DMS114 treated with DMSO at 0.1 percent for 48 hours (cell line): Measurements from ENCODE around the gene SPRYD3.
"Not testable (repeated sequence)": the region's sequence is repeated elsewhere in the genome, so short reads cannot be mapped to it uniquely, and the experiment has no call there.

Experiments
- DNase-seq: peaks from one replicate; lab custom pipeline; 2025; ENCODE audit not compliant: unreplicated experiment; lab: John Stamatoyannopoulos, UW

SPRYD3 gene

DNA sequence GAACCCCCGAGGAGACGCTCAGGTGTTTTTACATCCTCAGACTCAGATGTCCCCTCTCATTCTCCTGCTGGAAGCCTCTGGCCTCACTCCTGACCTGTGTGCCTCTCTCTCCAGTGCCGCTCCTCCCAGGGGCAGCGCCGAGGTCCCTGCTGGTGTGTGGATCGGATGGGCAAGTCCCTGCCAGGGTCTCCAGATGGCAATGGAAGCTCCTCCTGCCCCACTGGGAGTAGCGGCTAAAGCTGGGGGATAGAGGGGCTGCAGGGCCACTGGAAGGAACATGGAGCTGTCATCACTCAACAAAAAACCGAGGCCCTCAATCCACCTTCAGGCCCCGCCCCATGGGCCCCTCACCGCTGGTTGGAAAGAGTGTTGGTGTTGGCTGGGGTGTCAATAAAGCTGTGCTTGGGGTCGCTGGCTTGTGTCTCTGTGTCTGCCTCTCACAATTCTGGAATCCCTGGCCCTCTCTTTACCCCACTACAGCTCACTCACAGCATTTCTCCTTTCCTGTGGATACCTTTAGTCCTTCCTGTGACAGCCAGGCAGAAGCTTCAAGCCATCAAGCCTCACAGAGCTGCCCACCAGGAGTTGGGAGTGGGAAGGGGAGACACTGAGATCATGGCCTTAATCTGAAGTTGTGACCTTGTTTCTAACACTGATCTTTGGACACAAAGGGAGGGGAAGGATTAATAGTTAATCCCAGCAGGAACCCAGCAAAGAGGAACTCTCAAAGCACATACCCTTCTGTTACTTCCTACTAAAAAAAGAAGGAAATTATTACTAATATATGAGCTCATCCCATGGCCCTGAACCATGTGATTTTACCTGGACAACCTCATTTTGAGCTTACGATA is 23.0 kb upstream of the SPRYD3 start:
- DNase-seq: no peak

DNA sequence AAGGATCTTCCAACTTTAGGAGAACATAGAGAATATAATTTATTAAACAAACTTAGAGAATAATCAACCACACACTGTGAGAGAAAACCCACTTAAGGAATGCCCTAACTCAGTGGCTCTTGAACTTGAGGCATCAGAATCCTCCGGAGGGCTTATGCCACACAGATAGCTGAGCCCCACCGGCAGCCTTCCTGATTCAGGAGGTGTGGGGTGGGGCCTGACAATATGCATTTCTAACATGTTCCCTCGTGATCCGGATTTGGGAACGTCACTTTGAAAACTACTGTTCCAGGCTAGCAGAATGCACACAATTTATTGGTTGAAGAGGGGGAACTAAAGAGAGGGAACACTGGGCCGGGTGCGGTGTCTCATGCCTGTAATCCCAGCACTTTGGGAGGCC is 22.1 kb upstream of the SPRYD3 start:
- no peak for DNase-seq

DNA sequence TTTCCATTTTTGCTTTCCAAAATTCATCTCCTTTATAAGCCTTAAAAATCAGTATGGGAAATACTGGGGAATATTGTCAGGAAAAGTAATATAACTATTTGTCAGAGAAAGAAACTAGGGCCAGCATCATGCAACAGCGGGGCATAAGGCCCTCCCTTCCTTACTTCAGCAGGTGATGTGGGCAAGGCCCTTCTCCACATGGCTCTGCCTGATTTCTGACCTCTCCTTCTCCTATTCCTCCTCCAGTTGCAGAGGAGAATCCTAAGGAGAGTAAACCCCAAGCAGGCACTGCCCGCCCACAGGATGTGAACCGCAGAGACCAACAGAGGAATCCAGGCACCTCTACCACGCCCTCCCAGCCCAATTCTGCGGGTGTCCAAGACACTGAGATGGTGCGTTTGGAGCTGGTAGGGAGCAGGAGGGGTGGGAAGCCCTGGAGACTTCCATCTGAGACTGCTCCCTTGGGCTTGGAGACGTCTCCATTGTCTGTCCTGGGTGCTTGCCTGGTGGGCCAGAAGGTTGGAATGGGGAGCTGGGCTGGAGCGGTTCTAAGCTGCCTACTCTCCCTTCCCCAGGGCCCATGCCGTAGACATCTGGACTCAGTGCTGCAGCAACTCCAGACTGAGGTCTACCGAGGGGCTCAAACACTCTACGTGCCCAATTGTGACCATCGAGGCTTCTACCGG is 21.4 kb upstream of the SPRYD3 start:
- DNase-seq: no peak

DNA sequence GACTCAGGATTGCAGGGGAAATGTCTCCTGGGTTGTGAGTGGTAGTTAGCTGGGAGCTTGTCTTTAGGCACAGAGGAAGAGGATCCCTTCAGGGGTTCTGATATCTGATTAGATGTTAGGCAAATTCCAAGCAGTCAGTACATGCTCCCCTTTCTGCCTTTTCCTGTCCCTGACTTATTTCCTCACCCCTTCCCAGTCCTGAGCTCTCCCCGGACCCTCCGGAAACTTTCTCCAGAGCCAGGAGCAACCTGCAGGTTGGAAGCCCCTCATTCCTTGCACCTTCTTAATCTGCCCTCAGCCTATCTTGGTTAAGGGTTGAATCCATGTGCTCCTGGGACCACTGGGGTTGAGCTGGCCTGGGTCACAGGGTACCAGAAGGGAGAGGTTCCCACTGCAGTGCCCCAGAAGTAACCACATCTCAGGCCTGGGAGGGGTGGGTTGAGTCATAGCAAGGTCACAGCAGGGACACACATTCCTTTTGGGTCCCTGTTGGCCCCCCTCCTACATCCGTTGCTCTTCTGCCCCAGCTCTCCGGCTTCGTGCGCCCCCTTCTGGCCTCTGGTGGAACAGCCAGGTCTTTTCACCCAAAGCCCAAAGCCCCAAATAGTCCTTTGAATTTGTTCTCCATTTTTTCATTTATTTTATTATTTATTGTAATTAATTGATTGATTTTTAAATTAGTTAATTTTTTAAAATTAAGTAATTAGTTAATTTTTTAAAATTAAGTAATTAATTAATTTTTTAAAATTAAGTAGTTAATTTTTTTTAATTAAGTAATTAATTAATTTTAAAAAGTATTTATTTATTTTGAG is 20.1 kb upstream of the SPRYD3 start:
- DNase-seq: peak; percentile 51

DNA sequence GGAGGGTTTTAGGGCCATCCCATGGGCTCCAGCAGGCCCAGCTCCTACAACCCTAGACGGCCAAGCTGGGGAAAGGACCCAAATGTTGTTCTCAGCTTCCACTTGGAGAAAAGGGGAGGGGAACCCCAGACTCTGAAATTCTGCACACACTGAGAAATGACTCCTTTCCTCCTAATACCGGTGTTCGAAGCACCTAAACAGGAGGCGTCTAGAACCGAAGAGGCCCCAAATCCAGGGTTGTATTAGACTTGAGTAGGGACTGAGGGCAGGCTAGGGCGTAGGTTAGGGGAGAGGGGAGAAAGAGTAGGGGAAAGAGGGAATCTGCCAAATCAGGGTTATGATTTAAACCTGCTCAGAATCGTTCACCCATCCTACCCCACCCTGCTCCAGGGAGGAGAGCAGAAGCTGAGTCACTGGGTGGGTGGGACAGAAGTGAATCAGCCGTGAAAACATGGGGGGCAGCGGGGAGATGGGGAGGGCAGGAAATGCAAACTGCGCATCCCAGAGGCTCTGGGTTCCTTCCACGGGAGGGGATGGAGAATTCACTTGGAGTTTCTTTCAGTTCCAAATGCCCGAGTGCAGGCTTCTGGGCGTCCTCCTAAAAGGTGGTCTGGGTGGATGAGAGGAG is 19.3 kb upstream of the SPRYD3 start:
- DNase-seq: no peak

DNA sequence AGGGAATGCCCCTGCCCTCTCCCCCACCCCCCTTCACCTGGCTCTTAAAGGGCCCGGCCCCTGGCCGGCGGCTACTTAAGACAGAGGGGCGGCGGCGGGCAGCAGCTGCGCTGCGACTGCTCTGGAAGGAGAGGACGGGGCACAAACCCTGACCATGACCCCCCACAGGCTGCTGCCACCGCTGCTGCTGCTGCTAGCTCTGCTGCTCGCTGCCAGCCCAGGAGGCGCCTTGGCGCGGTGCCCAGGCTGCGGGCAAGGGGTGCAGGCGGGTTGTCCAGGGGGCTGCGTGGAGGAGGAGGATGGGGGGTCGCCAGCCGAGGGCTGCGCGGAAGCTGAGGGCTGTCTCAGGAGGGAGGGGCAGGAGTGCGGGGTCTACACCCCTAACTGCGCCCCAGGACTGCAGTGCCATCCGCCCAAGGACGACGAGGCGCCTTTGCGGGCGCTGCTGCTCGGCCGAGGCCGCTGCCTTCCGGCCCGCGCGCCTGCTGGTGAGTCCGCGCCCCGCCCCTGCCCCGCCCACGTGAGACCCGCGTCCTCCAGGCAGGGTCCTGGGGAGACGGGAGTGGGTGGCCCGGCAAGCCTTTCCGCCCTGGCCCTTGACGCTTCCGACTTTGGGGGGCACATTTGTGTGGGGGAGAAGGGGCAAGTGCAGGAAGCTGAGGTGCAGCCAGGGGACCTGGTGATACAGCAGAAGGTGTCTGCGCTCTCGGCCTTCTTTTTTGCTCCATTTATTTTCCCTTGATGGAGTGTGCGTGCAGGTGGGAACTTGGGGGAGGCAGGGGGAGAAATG is 18.6 kb upstream of the SPRYD3 start, which contains the start of gene IGFBP6:
Gene IGFBP6 (plus strand): TSS at position 104 of the 790 bp plus-strand sequence. CDS start 51 bp downstream, at position 155.
- DNase-seq: no peak

DNA sequence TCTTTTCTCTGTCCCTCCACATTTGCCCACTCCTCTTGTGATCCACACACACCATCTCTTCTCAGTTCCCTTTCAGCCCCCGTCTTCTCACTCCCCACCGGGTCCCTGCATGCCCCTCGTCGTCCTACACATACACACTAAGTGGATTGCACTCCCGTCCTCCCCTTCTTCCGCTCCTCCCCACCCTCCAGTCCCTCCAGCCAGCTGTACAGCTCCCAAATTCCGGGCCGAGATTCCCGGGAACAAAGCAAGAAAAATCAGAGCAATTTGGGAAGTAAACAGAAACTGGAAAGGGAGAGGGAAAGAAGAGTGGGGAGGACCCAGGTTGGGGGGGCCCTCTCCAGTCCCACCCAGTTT is 18.0 kb upstream of the SPRYD3 start:
- DNase-seq: no peak

DNA sequence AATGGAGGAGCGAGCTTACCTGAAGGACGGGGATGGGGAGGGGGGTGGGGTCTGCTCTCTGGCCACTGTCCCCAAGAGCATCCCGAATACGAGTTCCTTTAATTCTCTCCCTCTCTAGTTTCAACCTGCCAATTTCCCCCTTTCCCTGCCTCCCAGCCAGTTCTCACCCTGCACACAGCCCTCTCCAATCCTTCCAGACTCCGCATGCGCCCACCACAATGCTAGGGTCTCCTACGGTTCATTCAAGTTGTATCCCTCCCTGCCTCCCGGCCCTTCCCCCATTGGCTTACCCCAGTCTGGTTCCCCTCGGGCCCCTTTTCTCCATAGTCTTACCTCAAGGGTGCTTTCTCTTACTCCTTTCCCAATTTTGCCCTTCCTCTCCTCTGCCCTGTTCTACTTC is 17.6 kb upstream of the SPRYD3 start:
- DNase-seq: no peak

DNA sequence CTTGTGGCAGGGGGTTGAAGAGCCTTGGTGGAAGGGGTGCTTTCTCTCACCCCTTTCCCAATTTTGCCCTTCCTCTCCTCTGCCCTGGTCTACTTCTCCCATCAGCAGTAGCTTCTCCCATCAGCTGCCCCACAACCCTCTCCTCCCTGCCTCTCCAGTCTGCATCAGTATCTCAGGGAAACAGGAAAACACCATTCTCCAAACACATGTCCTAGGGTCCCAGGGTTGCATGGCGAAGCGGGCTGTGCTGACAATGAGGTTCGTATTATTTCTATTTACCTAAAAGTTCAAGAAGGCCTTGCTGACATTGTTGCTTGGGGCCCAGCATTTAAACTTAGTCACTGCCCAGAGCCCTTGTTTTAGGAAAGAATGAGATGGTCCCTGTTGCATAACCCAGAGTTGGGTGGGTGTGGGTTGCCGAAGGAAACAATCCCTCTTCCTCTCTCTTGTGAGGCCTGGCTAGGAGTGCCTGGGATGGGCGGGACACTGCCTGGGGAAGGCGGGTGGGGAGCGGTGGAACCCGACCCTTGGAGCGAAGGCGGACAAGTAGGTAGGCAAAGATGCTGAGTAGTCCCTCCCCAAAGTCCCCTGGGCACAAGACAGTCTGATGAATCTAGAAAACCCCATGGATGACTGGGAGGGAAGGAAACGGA is 17.0 kb upstream of the SPRYD3 start:
- no peak for DNase-seq

DNA sequence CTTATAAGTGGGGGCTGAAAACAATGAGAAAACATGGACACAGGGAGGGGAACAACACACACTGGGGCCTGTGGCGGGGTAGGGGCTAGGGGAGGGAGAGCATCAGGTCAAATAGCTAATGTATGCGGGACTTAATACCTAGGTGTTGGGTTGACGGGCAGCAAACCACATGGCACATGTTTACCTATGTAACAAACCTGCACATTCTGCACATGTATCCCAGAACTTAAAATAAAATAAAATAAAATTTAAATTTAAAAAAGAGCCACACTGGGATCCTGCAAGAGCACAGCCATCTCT is 16.4 kb upstream of the SPRYD3 start:
- DNase-seq: not testable (repeated sequence)

DNA sequence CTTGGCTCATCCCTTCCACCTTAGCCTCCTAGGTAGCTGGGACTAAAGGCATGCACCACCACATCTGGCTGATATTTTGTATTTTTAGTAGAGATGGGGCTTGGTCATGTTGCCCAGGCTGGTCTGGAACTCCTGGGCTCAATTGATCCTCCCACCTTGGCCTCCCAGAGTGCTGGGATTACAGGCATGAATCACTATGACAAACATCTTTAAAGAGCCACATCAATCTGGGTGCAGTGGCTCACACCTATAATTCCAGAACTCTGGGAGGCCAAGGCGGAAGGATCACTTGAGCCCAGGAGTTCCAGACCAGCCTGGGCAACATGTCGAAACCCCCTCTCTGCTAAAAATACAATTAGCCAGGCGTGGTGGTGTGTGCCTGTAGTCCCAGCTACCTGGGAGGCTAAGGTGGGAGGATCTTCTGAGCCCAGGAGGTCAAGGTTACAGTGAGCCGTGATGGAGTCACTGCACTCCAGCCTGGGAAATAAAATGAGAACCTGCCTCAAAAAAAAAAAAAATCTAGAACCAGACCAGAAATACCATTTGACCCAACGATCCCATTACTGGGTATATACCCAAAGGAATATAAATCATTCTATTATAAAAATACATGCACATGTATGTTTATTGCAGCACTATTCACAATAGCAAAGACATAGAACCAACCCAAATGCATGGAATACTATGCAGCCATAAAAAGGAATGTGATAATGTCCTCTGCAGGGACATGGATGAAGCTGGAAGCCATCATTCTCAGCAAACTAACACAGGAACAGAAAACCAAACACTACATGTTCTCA is 15.8 kb upstream of the SPRYD3 start:
- DNase-seq: not testable (repeated sequence)

DNA sequence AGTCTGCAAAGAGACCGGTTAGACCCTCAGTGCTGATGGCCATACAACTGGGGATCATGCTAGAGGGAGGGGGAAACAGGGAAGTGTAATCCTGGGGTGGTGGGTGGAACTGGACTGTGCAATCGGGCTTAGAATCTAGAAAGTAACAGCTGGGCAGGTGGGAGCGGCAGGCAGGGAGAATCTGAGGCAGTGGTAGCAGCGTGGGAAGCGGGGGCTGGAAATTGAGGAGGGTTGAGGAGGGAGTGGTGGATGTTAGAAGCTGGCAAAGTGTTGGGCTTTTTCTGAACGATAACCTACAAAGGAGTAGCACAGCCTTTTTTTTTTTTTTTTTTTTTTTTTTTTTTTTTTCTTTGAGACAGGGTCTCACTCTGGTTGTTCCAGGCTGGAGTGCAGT is 15.2 kb upstream of the SPRYD3 start:
- no peak for DNase-seq

DNA sequence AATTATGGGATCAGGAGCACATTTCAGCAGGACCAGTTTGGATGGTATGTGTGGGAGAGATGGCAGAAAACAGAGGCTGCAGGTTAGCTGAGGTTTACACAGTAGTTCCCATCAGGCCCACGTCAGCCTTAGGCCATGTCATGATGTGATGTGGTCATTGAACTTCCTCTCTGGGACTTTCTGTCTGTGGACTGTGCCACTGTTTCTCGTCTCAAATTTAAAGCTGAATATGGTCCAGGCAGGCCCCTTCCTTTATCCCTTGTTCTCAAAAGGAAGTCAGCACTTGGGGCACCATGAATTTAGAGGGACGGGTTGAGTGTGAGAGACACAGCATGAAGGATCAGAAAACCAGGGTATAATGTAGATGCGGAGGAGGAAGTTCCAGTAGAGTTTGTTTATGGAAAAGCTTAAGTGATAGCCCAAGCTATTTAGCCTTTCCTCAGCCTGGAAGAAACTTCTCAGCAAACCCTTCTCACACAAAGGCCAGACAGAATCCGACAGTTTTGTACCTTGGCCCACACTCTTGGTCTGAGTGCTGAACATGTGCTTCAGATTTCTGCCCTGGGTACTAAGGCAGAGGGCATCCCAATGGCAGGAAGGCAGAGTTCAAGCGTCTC is 14.7 kb upstream of the SPRYD3 start:
- DNase-seq: no peak

DNA sequence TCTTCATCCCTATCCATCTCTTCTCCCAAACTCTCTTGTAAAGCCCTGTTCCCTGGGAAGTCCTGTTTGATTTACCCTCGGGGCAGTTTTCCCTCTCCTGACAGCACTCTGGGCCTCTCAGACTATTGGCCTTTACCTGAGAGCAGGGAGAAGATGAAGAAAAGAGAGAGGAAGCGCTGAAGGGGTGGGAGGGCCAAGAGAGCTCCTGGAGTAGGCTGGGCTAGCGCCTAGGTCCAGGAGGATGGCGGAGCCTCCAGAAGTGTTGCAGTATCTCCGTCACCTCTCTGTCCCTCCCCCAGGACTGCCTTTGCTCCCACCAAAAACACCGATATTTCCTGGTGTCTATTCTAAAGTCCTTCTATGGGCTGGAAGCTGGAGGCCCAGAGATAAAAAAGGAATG is 12.6 kb upstream of the SPRYD3 start:
- DNase-seq: no peak

DNA sequence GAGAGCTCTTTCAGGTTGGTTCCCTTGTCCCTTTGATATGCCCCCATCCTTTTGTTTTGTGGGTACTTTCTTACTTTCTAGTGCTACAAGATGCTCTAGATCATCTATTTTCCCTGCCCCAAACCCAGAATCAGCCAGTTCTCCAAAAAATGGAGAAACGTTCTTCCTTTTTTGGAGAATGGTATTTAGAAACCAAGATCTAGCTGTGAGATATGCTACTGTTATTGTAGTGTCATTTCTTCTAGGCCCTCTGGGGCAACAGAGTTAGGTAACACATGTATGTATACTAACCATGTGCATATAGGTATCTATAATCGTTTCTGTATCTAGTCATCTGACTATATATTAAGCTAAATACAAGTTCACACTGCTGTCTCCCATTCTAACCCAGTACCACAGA is 11.4 kb upstream of the SPRYD3 start:
- no peak for DNase-seq

DNA sequence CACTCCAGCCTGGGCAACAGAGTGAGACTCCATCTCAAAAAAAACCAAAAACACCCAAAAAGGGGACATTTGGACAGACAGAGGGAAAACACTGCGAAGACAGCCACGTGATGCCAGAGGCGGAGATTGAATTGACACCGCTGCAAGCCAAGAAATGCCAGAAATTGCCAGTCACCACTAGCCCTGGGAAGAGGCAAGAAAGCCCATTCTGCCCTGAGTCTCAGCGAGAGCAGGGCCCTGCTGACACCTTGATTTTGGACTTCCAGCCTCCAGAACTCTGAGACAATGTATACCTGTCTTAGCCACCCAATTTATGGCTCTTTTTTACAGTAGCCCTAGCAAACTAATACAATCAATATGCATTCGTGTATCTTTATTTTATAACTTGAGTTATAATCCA is 10.9 kb upstream of the SPRYD3 start:
- DNase-seq: no peak

DNA sequence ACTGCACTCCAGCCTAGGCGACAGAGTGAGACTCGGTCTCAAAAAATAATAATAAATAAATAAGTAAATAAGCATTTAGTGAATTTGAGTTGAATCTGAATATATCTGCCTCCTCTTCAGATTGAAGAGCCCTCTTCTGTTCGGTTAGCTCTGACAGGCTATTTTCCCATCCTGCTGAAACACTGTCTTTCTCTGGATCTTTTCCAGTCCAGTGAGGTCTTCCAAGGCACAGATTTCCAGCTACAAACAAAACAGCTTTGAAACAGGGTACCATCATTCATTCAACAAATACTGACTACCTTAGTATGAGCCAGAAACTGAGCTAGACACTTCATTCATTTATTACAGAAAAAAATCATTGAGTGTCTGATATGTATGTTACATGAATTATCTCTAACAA is 7.2 kb upstream of the SPRYD3 start:
- DNase-seq: no peak

DNA sequence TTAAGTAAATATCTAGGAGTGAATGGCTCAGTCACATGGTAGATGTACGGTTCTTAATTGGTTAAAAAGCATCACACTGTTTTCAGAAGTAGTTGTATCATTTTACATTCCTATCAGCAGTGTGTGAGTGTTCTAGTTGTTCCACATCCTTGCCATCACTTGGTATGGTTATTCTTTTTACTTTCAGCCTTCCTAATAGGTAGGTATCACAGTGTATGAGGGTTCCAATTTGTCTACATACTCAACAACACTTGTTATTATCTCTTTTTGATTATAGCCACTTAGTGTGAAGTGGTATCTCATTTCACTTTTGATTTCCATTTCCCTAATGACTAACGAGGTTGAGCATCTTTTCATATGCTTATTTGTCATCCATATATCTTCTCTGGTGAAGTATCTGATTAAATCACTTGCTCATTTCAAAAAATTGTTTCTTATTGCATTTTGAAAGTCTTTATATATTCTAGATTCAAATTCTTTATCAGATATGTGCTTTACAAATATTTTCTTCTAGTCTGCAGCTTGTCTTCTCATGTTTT is 3.5 kb upstream of the SPRYD3 start:
- no peak for DNase-seq
